Neural cell (in vitro differentiated cells): ENCODE results near the gene CYTH3. TPM values are rescaled to one million over a fixed set of nuclear protein-coding genes. Genes with fewer than 3 reads are reported as not detected.

Experiments used
- H2AFZ ChIP-seq: fragments of 200-600, 300-800 bp; sonication (generic), shearing (Covaris generic); 2 replicates; pipeline ENCODE4 v1.6.0; 2014; ENCODE audit warnings: low read depth, mild to moderate bottlenecking, antibody characterized with exemption, low read length, moderate library complexity
- H3F3A ChIP-seq: fragments of 200-600 bp; shearing (Covaris generic); 2 replicates; pipeline ENCODE4 v1.6.1; 2016; ENCODE audit warnings: mild to moderate bottlenecking, moderate library complexity, mixed read lengths, antibody characterized with exemption, low read length; ENCODE audit not compliant: insufficient read depth, poor library complexity, severe bottlenecking
- H3K27ac ChIP-seq: fragments of 200-600, 300-800 bp; sonication (generic), shearing (Covaris generic); 2 replicates; pipeline ENCODE4 v1.5.1; 2014; ENCODE audit warnings: mild to moderate bottlenecking, low read length, moderate library complexity
- H3K27me3 ChIP-seq: fragments of 300-800, 200-600 bp; sonication (generic), shearing (Covaris generic); 2 replicates; pipeline ENCODE4 v1.6.0; 2014; ENCODE audit warnings: mild to moderate bottlenecking, low read depth, low read length, moderate library complexity; ENCODE audit not compliant: insufficient read depth
- H3K36me3 ChIP-seq: fragments of 300-800, 200-600 bp; sonication (generic), shearing (Covaris generic); 2 replicates; pipeline ENCODE4 v1.5.1; 2014; ENCODE audit warnings: mild to moderate bottlenecking, antibody characterized with exemption, low read length, moderate library complexity; ENCODE audit not compliant: insufficient read depth
- H3K4me2 ChIP-seq: fragments of 300-800, 200-600 bp; sonication (generic), shearing (Covaris generic); 2 replicates; pipeline ENCODE4 v1.6.0; 2014; ENCODE audit warnings: mild to moderate bottlenecking, low read length
- H3K4me3 ChIP-seq: fragments of 300-800, 200-600 bp; sonication (generic), shearing (Covaris generic); 2 replicates; pipeline ENCODE4 v1.5.1; 2014; ENCODE audit warnings: mild to moderate bottlenecking, low read length, moderate library complexity
- H3K79me2 ChIP-seq: fragments of 200-600 bp; shearing (Covaris generic); replicated peaks from 2 replicates; pipeline ENCODE4 v1.6.0; 2014; ENCODE audit warnings: mild to moderate bottlenecking, low read length, moderate library complexity; ENCODE audit not compliant: insufficient read depth
- H3K9ac ChIP-seq: fragments of 300-800, 200-600 bp; sonication (generic), shearing (Covaris generic); 2 replicates; pipeline ENCODE4 v1.6.1; 2016; ENCODE audit warnings: mild to moderate bottlenecking, low read length, mixed read lengths
- H3K9me2 ChIP-seq: fragments of 200-600 bp; shearing (Covaris generic); 2 replicates; pipeline ENCODE4 v1.6.1; 2016; ENCODE audit warnings: mild to moderate bottlenecking, low read length, mixed read lengths; ENCODE audit not compliant: insufficient read depth
- H3K9me3 ChIP-seq: fragments of 200-600, 300-800 bp; sonication (generic), shearing (Covaris generic); 2 replicates; pipeline ENCODE4 v1.6.1; 2016; ENCODE audit warnings: mild to moderate bottlenecking, mixed run types, low read length, moderate library complexity, mixed read lengths
- H4K20me1 ChIP-seq: fragments of 200-600 bp; shearing (Covaris generic); 2 replicates; pipeline ENCODE4 v1.6.1; 2016; ENCODE audit warnings: mild to moderate bottlenecking, mixed run types; ENCODE audit not compliant: insufficient read depth
- CTCF ChIP-seq: fragments of 450-650 bp; IDR thresholded peaks from 2 replicates; pipeline ENCODE4 v1.5.1; 2014; ENCODE audit warnings: antibody characterized with exemption, mild to moderate bottlenecking, moderate library complexity; ENCODE audit not compliant: poor library complexity, severe bottlenecking
- EP300 ChIP-seq: fragments of 450-650 bp; conservative IDR thresholded peaks from 2 replicates; pipeline ENCODE4 v1.6.1; 2014; ENCODE audit warnings: antibody characterized with exemption, mild to moderate bottlenecking, moderate library complexity; ENCODE audit not compliant: poor library complexity, severe bottlenecking
- EZH2 ChIP-seq: fragments of 200-600, 300-800 bp; shearing (Covaris generic), sonication (generic); IDR thresholded peaks from 2 replicates; pipeline ENCODE4 v1.6.1; 2014; ENCODE audit warnings: antibody characterized with exemption, low read length, borderline replicate concordance, mild to moderate bottlenecking; ENCODE audit not compliant: insufficient read depth, poor library complexity, severe bottlenecking
- MXI1 ChIP-seq: fragments of 450-650 bp; conservative IDR thresholded peaks from 2 replicates; pipeline ENCODE4 v1.6.1; 2014; ENCODE audit warnings: antibody characterized with exemption, mild to moderate bottlenecking; ENCODE audit not compliant: poor library complexity, severe bottlenecking
- POLR2AphosphoS5 ChIP-seq: IDR thresholded peaks from 2 replicates; pipeline ENCODE4 v1.6.1; 2012
- RAD21 ChIP-seq: fragments of 450-650 bp; conservative IDR thresholded peaks from 2 replicates; pipeline ENCODE4 v1.6.1; 2014; ENCODE audit warnings: antibody characterized with exemption, mild to moderate bottlenecking, moderate library complexity
- REST ChIP-seq: IDR thresholded peaks from 2 replicates; pipeline ENCODE4 v1.6.1; 2012; ENCODE audit warnings: borderline replicate concordance
- SMC3 ChIP-seq: fragments of 450-650 bp; conservative IDR thresholded peaks from 2 replicates; pipeline ENCODE4 v1.6.1; 2014; ENCODE audit warnings: antibody characterized with exemption, mild to moderate bottlenecking, moderate library complexity; ENCODE audit not compliant: poor library complexity
- TAF1 ChIP-seq: IDR thresholded peaks from 2 replicates; pipeline ENCODE4 v1.6.1; 2012; ENCODE audit warnings: low read depth
- polyA plus RNA-seq: library from polyadenylated mRNA; depleted of rRNA; stranded (reverse); fragments of >200 nt; gene quantifications from 2 replicates; pipeline ENCODE4 v1.2.3, GENCODE V29; 2014

Gene CYTH3
- polyA plus RNA-seq, 1 donor from 2014 or later, result 33.9 TPM

DNA sequence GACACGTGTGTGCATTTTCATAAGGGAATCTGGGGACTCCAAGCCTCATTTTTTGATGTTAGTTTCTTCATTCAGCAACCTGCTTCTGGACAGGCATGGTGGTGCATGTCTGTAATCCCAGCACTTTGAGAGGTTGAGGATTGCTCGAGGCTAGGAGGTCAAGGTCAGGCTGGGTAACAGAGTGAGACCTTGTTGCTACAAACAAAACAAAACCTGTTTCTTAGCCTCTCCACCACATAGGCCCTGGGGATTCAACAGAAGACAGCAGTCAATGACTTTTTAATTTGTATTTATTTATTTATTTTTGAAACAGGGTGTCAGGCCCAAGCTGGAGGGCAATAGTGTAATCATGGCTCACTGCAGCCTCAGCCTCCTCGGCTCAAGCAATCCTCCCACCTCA lies 6.9 kb upstream of the CYTH3 start:
- Histone ChIP-seq H2AFZ (no peak overlapping the region), H3K9me3 (no peaks in the 10 kb centered on the region)
- TF ChIP-seq SMC3 (no peak), TAF1 (no peak), EP300 (no peak), RAD21 (no peak), CTCF (no peak), EZH2 (no peak), MXI1 (no peak), REST (no peak), POLR2AphosphoS5 (no peak)

DNA sequence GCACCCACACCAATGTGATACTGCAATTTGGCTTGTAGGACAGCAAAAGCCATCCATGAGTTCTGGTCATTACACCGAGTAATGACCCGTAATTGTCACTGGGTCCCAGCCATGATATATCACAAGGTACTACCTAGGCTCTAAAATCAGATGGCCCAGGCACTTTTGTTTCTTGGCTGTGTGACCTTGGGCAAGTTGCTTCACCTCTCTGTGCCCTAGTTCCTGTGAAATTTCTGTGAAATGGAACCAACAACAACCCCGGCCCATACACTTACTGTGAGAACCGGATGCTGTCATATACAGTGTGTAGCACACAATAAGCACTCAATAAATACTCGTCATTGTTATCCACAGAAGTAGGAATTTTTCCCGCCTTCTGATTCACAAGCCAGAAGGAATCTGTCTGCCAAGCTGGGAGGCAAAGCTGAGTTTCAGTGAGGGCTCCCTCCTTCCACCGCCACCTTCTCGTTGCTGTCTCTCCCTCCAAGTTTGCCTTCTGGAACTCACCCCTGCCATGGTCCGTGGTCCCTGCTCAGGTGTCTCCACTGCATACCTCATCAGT lies 6.4 kb upstream of the CYTH3 start:
- Histone ChIP-seq H3K4me2 (no peak overlapping the region), H3K27me3 (no peaks in the 10 kb centered on the region), H3F3A (no peaks in the 10 kb centered on the region), H4K20me1 (no peaks in the 10 kb centered on the region), H3K4me3 (no peak overlapping the region), H3K9ac (no peak overlapping the region), H3K27ac (no peak overlapping the region), H3K9me2 (no peaks in the 10 kb centered on the region), H2AFZ (no peak overlapping the region), H3K79me2 (no peaks in the 10 kb centered on the region), H3K9me3 (no peaks in the 10 kb centered on the region), H3K36me3 (no peaks in the 10 kb centered on the region)
- TF ChIP-seq EP300 (no peak), SMC3 (no peak), REST (no peak), MXI1 (no peak), RAD21 (no peak), CTCF (no peak), EZH2 (no peak), POLR2AphosphoS5 (no peak), TAF1 (no peak)

More for the DNA sequence above, 6.9 kb upstream of the CYTH3 start:
- H3K4me3 ChIP-seq, result no peak overlapping the region
- no peak overlapping the region for H3K9ac ChIP-seq
- no peaks in the 10 kb centered on the region for H3K79me2 ChIP-seq
- no peaks in the 10 kb centered on the region for H4K20me1 ChIP-seq
- no peaks in the 10 kb centered on the region for H3K9me2 ChIP-seq
- H3K27me3 ChIP-seq, result no peaks in the 10 kb centered on the region
- no peaks in the 10 kb centered on the region for H3F3A ChIP-seq
- no peaks in the 10 kb centered on the region for H3K36me3 ChIP-seq
- no peak overlapping the region for H3K27ac ChIP-seq
- no peak overlapping the region for H3K4me2 ChIP-seq
